HepG2 (cell line): ENCODE data around the gene RNF208. TPM values are rescaled to one million over a fixed set of nuclear protein-coding genes. Genes with fewer than 3 reads are reported as not detected.
A peak's percentile ranks its signal among the peaks of the same experiment; 100 is the strongest.

Source experiments
- AHR ChIP-seq: IDR thresholded peaks from 2 replicates; pipeline ENCODE4 v1.6.1; 2018; ENCODE audit warnings: missing genetic modification reagents, missing compliant biosample characterization
- ARID2 ChIP-seq: sonication (generic); formaldehyde crosslinking; IDR thresholded peaks from 2 replicates; pipeline ENCODE4 v1.8.1; 2022; ENCODE audit warnings: mild to moderate bottlenecking, missing genetic modification reagents, borderline replicate concordance
- CERS6 ChIP-seq: sonication (generic); formaldehyde crosslinking; IDR thresholded peaks from 2 replicates; pipeline ENCODE4 v1.5.0; 2020; ENCODE audit warnings: missing genetic modification reagents
- E2F2 ChIP-seq: sonication (generic); formaldehyde crosslinking; IDR thresholded peaks from 2 replicates; pipeline ENCODE4 v1.4.0; 2020; ENCODE audit warnings: missing genetic modification reagents, borderline replicate concordance
- ISL2 ChIP-seq: sonication (generic); formaldehyde crosslinking; IDR thresholded peaks from 2 replicates; pipeline ENCODE4 v1.5.0; 2020; ENCODE audit warnings: missing genetic modification reagents
- MAF1 ChIP-seq: sonication (generic); formaldehyde crosslinking; IDR thresholded peaks from 2 replicates; pipeline ENCODE4 v1.5.0; 2020; ENCODE audit warnings: missing genetic modification reagents, borderline replicate concordance
- MED1 ChIP-seq: sonication (generic); formaldehyde crosslinking; IDR thresholded peaks from 2 replicates; pipeline ENCODE4 v1.4.0; 2020; ENCODE audit warnings: missing genetic modification reagents
- MXD3 ChIP-seq: IDR thresholded peaks from 2 replicates; pipeline ENCODE4 v1.6.1; 2016; ENCODE audit warnings: mild to moderate bottlenecking, missing biosample characterization, missing genetic modification reagents
- RAD21 ChIP-seq: fragments of 450-650 bp; formaldehyde crosslinking; IDR thresholded peaks from 2 replicates; pipeline ENCODE4 v1.5.0; 2020; ENCODE audit warnings: mild to moderate bottlenecking
- STAT6 ChIP-seq: sonication (generic); formaldehyde crosslinking; IDR thresholded peaks from 2 replicates; pipeline ENCODE4 v1.4.0; 2020; ENCODE audit warnings: missing genetic modification reagents, mild to moderate bottlenecking, borderline replicate concordance
- ZC3H13 ChIP-seq: sonication (generic); formaldehyde crosslinking; IDR thresholded peaks from 2 replicates; pipeline ENCODE4 v1.8.1; 2023; ENCODE audit warnings: mild to moderate bottlenecking, missing genetic modification reagents, moderate library complexity
- ZNF12 ChIP-seq: sonication (generic); formaldehyde crosslinking; IDR thresholded peaks from 2 replicates; pipeline ENCODE4 v1.5.0; 2020; ENCODE audit warnings: missing genetic modification reagents
- ZNF136 ChIP-seq: sonication (generic); formaldehyde crosslinking; IDR thresholded peaks from 2 replicates; pipeline ENCODE4 v1.8.1; 2022; ENCODE audit warnings: low read depth, mild to moderate bottlenecking, moderate library complexity, missing genetic modification reagents
- ZNF207 ChIP-seq: fragments of 450-650 bp; IDR thresholded peaks from 2 replicates; pipeline ENCODE4 v1.6.1; 2016; ENCODE audit warnings: antibody characterized with exemption, borderline replicate concordance
- ZNF235 ChIP-seq: sonication (generic); formaldehyde crosslinking; IDR thresholded peaks from 2 replicates; pipeline ENCODE4 v1.8.1; 2023; ENCODE audit warnings: mild to moderate bottlenecking, missing genetic modification reagents, borderline replicate concordance
- ZNF280D ChIP-seq: sonication (generic); formaldehyde crosslinking; IDR thresholded peaks from 2 replicates; pipeline ENCODE4 v1.5.1; 2020; ENCODE audit warnings: mild to moderate bottlenecking, missing genetic modification reagents
- ZNF839 ChIP-seq: sonication (generic); formaldehyde crosslinking; IDR thresholded peaks from 2 replicates; pipeline ENCODE4 v1.4.0; 2020; ENCODE audit warnings: missing genetic modification reagents, mild to moderate bottlenecking, borderline replicate concordance
- polyA plus RNA-seq, 8 experiments: library from polyadenylated mRNA; depleted of rRNA in 3 of 8; stranded (reverse) in 7 of 8; unstranded in 1 of 8; fragments of >200 nt; fragmentation: Illumina TruSeq in 4 of 8; extraction: Trizol in 4 of 8; gene quantifications; 2 replicates each; pipeline versions ENCODE4 v1.2.1 to v1.2.3, GENCODE V29; 2011 to 2016; ENCODE audit warnings: low read depth in 4 of 8, missing spikeins in 1 of 8, mixed read lengths in 1 of 8; ENCODE audit not compliant: insufficient read depth in 1 of 8
- total RNA-seq, 5 experiments: library from RNA; depleted of rRNA; stranded (reverse); fragments of >200 nt; fragmentation: Illumina TruSeq; extraction: Trizol; gene quantifications; 2 replicates each; pipeline ENCODE4 v1.2.3, GENCODE V29; 2016; ENCODE audit warnings: low read depth in 1 of 5

RNF208 gene
- total and polyA plus RNA-seq, 2 of the 13 experiments (the other 11 are each of a cell fraction or from before 2014, with no cell fraction given): 1.6 to 2.1 TPM

- TF ChIP-seq ZNF280D (CRISPR knock-in tag) (no peak), ZNF12 (no peak; the same call in 1 of the 2 replicates), AHR (CRISPR knock-in tag) (no peak), ZNF136 (CRISPR knock-in tag) (no peak), ZNF839 (CRISPR knock-in tag) (no peak), MED1 (CRISPR knock-in tag) (peak; percentile 71), RAD21 (peak; percentile 45; the same call in 1 of the 2 replicates), E2F2 (CRISPR knock-in tag) (0 out of 2 replicates have a peak, but pooled peaks have one; percentile 23), ISL2 (CRISPR knock-in tag) (peak; percentile 25; the same call in 1 of the 2 replicates), ZNF207 (no peak), ARID2 (no peak), MAF1 (peak; percentile 81), MXD3 (CRISPR knock-in tag) (peak; percentile 33; the same call in 1 of the 2 replicates), CERS6 (CRISPR knock-in tag) (0 out of 2 replicates have a peak, but pooled peaks have one; percentile 52), ZNF235 (CRISPR knock-in tag) (peak; percentile 71), ZC3H13 (CRISPR knock-in tag) (0 out of 2 replicates have a peak, but pooled peaks have one; percentile 9), STAT6 (CRISPR knock-in tag) (no peak)
Observed at GRCh38 chr9:137254624-137255447, 32.8 kb upstream of the RNF208 start, which contains the start of gene NELFB (continued).
